GM21529 (cell line): ENCODE measurements around the gene NTN5.
"Not testable (repeated sequence)": the region's sequence is repeated elsewhere in the genome, so short reads cannot be mapped to it uniquely, and the experiment has no call there.

Source experiments
- ATAC-seq: cut with Tn5 transposase; IDR thresholded peaks from one replicate; pipeline ENCODE4 v1.9.1; 2021; ENCODE audit not compliant: unreplicated experiment

Gene NTN5

GRCh38 chr19:48645620-48646000, 27.2 kb downstream of the NTN5 start:
- no peak for ATAC-seq

- no peak for ATAC-seq
These were observed 27.8 kb downstream of the NTN5 start for GRCh38 chr19:48644839-48645619.

GRCh38 chr19:48644355-48644754, 28.5 kb downstream of the NTN5 start:
- ATAC-seq = no peak

GRCh38 chr19:48642862-48643261, 30.0 kb downstream of the NTN5 start:
- ATAC-seq = no peak

GRCh38 chr19:48641850-48642249, 31.0 kb downstream of the NTN5 start:
- ATAC-seq = no peak

GRCh38 chr19:48639483-48640375, 33.1 kb downstream of the NTN5 start:
- no peak for ATAC-seq

DNA sequence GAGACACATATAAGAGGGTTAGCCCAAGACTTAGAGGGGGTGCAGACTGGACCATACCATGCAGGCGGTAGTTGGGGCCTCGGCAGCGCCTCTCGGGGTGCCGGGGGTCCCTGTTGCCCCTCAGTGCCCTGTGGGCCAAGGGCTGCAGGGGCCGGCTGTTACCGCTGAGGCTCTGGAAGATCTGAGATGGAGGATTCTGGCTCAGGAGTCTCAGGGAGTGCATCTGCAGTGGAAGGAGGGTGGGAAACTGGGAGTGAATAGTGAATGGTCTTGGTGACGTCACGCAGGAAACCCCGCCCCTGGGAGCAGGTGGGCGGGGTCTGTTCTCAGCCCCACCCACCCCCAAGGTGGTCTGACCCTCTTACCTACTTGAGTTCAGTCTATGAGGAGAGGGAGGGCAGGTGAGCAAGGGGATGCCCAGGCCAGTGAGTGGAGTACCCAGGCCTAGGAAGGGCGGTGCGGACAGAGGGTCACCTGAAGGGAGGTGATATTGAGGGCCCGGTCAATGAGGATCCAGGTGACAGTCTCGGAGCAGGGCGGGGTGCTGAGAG, 33.9 kb downstream of the NTN5 start:
- ATAC-seq = no peak

GRCh38 chr19:48637948-48638830, 34.6 kb downstream of the NTN5 start:
- peak; percentile 10 for ATAC-seq

GRCh38 chr19:48637449-48637947, 35.3 kb downstream of the NTN5 start:
- peak; percentile 74 for ATAC-seq

- no peak for ATAC-seq
These were observed 35.9 kb downstream of the NTN5 start, which contains the start of gene DBP for GRCh38 chr19:48636859-48637448. DBP (minus strand) TSS chr19:48637379; CDS start chr19:48636994, 385 bp downstream.

GRCh38 chr19:48635966-48636858, 36.6 kb downstream of the NTN5 start:
- ATAC-seq = no peak

GRCh38 chr19:48635263-48635965, 37.4 kb downstream of the NTN5 start:
- no peak for ATAC-seq

GRCh38 chr19:48634424-48635262, 38.2 kb downstream of the NTN5 start:
- ATAC-seq = no peak

DNA sequence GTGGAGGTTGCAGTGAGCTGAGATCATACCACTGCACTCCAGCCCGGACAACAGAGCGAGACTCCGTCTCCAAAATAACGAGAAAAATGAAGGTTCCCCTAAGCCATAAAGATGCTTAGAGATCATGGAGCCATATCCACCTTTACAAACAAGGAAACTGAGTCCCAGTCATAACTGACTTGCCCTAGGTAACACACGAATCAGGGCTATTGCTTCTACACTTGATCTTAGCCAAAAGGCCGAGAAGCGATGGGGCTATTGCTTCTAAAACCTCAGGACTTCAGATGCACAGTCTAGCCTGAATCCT, 38.8 kb downstream of the NTN5 start:
- ATAC-seq = no peak

DNA sequence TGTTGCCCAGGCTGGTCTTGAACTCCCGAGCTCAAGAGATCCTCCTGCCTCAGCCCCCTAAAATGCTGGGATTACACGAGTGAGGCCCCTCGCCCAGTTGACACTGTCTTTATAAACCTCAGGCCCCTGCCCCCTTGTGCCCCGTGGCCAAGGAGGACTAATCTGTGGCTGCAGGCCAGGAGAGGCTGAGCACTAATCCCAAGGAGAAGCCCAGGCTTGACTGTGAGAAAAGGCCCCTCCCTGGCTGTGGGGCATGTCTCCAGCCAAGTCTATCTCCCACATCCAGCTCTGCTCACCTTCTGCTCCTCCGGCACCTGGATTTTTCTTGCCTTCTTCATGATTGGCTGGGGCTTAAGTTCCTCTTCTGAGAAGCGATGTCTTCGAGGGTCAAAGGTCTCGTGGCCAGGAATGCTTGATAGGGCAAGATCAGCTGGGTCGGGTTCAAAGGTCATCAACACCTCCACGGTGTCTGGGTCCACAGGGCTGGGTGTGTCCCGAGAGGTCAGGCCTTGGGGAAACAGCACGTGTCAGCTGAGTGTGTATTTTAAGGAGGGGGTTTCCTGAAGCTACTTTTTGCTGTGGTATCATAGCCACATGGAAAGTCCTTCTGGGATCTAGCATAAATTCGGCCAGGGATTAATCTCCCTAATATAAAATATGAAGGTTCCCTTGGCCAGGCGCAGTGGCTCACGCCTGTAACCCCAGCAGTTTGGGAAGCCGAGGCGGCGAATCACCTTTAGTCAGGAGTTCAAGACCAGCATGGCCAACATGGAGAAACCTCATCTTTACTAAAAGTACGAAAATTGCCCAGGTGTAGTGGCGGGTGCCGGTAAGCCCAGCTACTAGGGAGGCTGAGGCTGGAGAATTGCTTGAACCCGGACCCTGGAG, 39.4 kb downstream of the NTN5 start:
- no peak for ATAC-seq

DNA sequence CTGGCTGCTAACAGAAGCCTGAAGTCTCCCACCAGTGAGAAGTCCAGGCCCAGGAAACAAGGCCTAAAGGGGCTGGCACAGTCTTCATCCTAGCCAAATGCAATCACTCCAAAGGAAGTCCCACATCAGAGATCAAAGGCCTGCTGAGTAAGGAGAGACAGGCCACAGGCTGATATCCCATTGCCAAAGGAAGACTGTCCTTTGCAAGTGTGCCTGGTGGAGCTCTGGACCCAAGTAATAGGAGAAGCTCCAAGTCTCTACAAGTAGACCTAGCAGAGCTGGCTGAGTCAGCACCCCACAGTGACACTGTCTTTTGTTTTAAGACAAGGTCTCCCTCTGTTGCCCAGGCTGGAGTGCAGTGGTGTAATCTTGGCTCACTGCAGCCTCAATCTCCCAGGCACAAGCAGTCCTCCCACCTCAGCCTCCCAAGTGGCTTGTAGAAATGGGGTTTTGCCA, 40.1 kb downstream of the NTN5 start:
- no peak for ATAC-seq

DNA sequence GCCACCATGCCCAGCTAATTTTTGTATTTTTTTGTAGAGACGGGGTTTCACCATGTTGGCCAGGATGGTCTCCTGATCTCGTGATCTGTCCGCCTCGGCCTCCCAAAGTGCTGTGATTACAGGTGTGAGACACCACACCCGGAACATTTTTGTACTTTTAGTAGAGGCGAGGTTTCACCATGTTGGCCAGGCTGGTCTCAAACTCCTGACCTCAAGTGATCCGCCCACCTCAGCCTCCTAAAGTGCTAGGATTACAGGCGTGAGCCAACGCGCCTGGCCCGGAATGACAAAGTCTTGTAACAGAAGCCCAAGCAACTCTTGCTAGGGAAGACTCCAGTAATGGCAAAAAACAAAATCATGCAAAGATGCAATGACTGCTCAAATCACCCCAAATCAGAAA, 40.5 kb downstream of the NTN5 start:
- ATAC-seq = not testable (repeated sequence)
